ENCODE measurements around the gene HSF2.

HSF2 gene

GRCh38 chr6:122428781-122429180 is 29.3 kb downstream of the HSF2 start:
- DNase-seq (ENCODE audit: low spot score) = no peak
- no peak for TF ChIP-seq CTCF (IDR thresholded peaks at IDR 0.05; ENCODE audit: extremely low read depth, missing control alignments)

- TF ChIP-seq CTCF (IDR thresholded peaks at IDR 0.05; ENCODE audit: extremely low read depth, missing control alignments) = no peak
- no peak for DNase-seq (ENCODE audit: low spot score)
These were observed 29.9 kb downstream of the HSF2 start for GRCh38 chr6:122429323-122429722.

- no peak for TF ChIP-seq CTCF (IDR thresholded peaks at IDR 0.05; ENCODE audit: extremely low read depth, missing control alignments)
- no peak for DNase-seq (ENCODE audit: low spot score)
These were observed 32.3 kb downstream of the HSF2 start for GRCh38 chr6:122431780-122432179.

GRCh38 chr6:122432816-122433215 is 33.4 kb downstream of the HSF2 start:
- no peak for TF ChIP-seq CTCF (IDR thresholded peaks at IDR 0.05; ENCODE audit: extremely low read depth, missing control alignments)
- no peak for DNase-seq (ENCODE audit: low spot score)

- no peak for TF ChIP-seq CTCF (IDR thresholded peaks at IDR 0.05; ENCODE audit: extremely low read depth, missing control alignments)
- DNase-seq (ENCODE audit: low spot score) = no peak
These were observed 39.5 kb downstream of the HSF2 start for GRCh38 chr6:122438975-122439374.

GRCh38 chr6:122445274-122445673 is 45.8 kb downstream of the HSF2 start:
- no peak for TF ChIP-seq CTCF (IDR thresholded peaks at IDR 0.05; ENCODE audit: extremely low read depth, missing control alignments)
- DNase-seq (ENCODE audit: low spot score) = no peak

GRCh38 chr6:122449069-122449468 is 49.6 kb downstream of the HSF2 start:
- TF ChIP-seq CTCF (IDR thresholded peaks at IDR 0.05; ENCODE audit: extremely low read depth, missing control alignments) = no peak
- no peak for DNase-seq (ENCODE audit: low spot score)

Data from GM20000 (cell line).